DND-41 (cell line): ENCODE measurements around the gene BCL2L13.
"Not testable (repeated sequence)": the region's sequence is repeated elsewhere in the genome, so short reads cannot be mapped to it uniquely, and the experiment has no call there.

ENCODE experiments used
- EZH2 ChIP-seq: IDR thresholded peaks from 3 replicates; pipeline ENCODE4 v1.6.1; 2012; ENCODE audit warnings: borderline replicate concordance, low read depth, mild to moderate bottlenecking, moderate library complexity, low read length, inconsistent platforms; ENCODE audit not compliant: severe bottlenecking
- TF ChIP-seq, protein P1 (sequence below): IDR thresholded peaks from 2 replicates; pipeline ENCODE4 v1.5.1; 2012; ENCODE audit warnings: borderline replicate concordance, low read length, moderate library complexity, mild to moderate bottlenecking; ENCODE audit not compliant: poor library complexity, severe bottlenecking; ENCODE audit errors: extremely low read depth

DNA sequence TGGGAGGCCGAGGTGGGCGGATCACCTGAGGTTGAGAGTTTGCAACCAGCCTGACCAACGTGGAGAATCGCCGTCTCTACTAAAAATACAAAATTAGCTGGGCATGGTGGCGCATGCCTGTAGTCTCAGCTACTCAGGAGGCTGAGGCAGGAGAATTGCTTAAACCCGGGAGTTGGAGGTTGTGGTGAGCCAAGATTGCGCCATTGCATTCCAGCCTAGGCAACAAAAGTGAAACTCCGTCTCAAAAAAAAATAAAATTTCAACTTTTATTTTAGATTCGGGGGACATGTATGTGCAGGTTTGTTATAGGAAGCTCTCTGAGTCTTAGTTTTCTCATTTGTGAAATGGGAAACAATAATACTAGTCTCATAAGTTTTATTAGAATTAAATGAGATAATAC, 58.6 kb downstream of the BCL2L13 start:
- TF ChIP-seq, protein P1, sequence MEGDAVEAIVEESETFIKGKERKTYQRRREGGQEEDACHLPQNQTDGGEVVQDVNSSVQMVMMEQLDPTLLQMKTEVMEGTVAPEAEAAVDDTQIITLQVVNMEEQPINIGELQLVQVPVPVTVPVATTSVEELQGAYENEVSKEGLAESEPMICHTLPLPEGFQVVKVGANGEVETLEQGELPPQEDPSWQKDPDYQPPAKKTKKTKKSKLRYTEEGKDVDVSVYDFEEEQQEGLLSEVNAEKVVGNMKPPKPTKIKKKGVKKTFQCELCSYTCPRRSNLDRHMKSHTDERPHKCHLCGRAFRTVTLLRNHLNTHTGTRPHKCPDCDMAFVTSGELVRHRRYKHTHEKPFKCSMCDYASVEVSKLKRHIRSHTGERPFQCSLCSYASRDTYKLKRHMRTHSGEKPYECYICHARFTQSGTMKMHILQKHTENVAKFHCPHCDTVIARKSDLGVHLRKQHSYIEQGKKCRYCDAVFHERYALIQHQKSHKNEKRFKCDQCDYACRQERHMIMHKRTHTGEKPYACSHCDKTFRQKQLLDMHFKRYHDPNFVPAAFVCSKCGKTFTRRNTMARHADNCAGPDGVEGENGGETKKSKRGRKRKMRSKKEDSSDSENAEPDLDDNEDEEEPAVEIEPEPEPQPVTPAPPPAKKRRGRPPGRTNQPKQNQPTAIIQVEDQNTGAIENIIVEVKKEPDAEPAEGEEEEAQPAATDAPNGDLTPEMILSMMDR = not testable (repeated sequence)
- TF ChIP-seq EZH2 = not testable (repeated sequence)
